Measurements from ENCODE around the gene FNDC3B. TPM values are rescaled to one million over a fixed set of nuclear protein-coding genes. Genes with fewer than 3 reads are reported as not detected.

Gene FNDC3B
- total and polyA plus RNA-seq, 2 donors (not counting 1 experiment from before 2014, with no cell fraction given): 1.2 to 9.2 TPM

- Mint-ChIP-seq H3K27ac (no peak overlapping the region), H3K4me1 (peaks cover 9% of the 10 kb centered on the region), H3K9me3 (ENCODE audit: insufficient read depth) (no peaks in the 10 kb centered on the region), H3K4me3 (peak overlapping the region; percentile 97), H3K27me3 (peaks cover 18% of the 10 kb centered on the region)
- intact Hi-C loops (cut with micrococcal nuclease): no loop called here
- no peaks in the 10 kb centered on the region for H3K79me2 ChIP-seq (ENCODE audit: control insufficient read depth, insufficient read depth, low read length)
- peak overlapping the region; percentile 99 for H3K4me2 ChIP-seq (replicated peaks; ENCODE audit: low read depth, low read length, poor library complexity, severe bottlenecking)
- peaks cover 11% of the 10 kb centered on the region in 2 donors for H3K4me1 ChIP-seq (ENCODE audit: control insufficient read depth in 2 of 2, insufficient read depth in 2 of 2, low read length in 2 of 2)
- H4K20me1 ChIP-seq (ENCODE audit: control insufficient read depth, insufficient read depth, low read length, poor library complexity, severe bottlenecking): no peaks in the 10 kb centered on the region
- peak; percentile 18 for ATAC-seq (ENCODE audit: low read depth)
- H3K27me3 ChIP-seq (replicated peaks in 1 of 4; ENCODE audit: control extremely low read depth in 1 of 4, control insufficient read depth in 3 of 4, insufficient read depth in 4 of 4, low read length in 3 of 4): peaks cover 0 to 16% (median 6%) of the 10 kb centered on the region in 4 experiments
- H3K4me3 ChIP-seq (ENCODE audit: control extremely low read depth in 1 of 5, extremely low read depth in 1 of 5, insufficient read depth in 1 of 5, low read depth in 2 of 5, low read length in 4 of 5): peak overlapping the region; percentile 60 to 91 (median 85)
- ChIA-PET CTCF (interaction anchor here (0.9 to 2.1 kb wide), 2 partner anchors 16 to 67 kb away, joined by 3 to 5 read pairs; no protein-coding TSS in a partner anchor), POLR2A (no interaction called here)
- WGBS (ENCODE audit: insufficient coverage): under 1% methylated on average over 101 of the region's 103 CpGs
- H2AFZ ChIP-seq (ENCODE audit: insufficient read depth, low read depth, low read length, poor library complexity, severe bottlenecking): peak overlapping the region; percentile 86
- TF ChIP-seq CTCF (IDR thresholded peaks at IDR 0.05) (no peak), EZH2 (IDR thresholded peaks at IDR 0.05; ENCODE audit: borderline replicate concordance, insufficient read depth, low read depth, low read length, poor library complexity, severe bottlenecking) (no peak)
- peak overlapping the region in 1 of 2 donors; percentile 80 for H3K27ac ChIP-seq (ENCODE audit: low read length in 2 of 2)
- DNase-seq: peak; percentile 50
- H3K9ac ChIP-seq (ENCODE audit: low read length): peak overlapping the region; percentile 93
- H3K9me3 ChIP-seq (ENCODE audit: control extremely low read depth in 1 of 3, control insufficient read depth in 2 of 3, insufficient read depth in 1 of 3, low read length in 2 of 3): no peaks in the 10 kb centered on the region
- no peaks in the 10 kb centered on the region for H3K36me3 ChIP-seq (replicated peaks in 1 of 2; ENCODE audit: control extremely low read depth in 1 of 2, control insufficient read depth in 1 of 2, extremely low read depth in 1 of 2, insufficient read depth in 2 of 2, low read length in 1 of 2)
These were observed 951 bp downstream of the FNDC3B start for GRCh38 chr3:172040078-172040980.

All from B cell (primary cell).